Keratinocyte (primary cell): ENCODE measurements around the gene DMP1. TPM values are rescaled to one million over a fixed set of nuclear protein-coding genes. Genes with fewer than 3 reads are reported as not detected.

Experiments used
- DNase-seq: peaks from one replicate; pipeline ENCODE4 v3.0.0-alpha.2; 2011; ENCODE audit warnings: low read depth, missing footprints, low spot score
- FAIRE-seq: peaks from 2 replicates; lab custom pipeline; 2011; peaks lifted over from hg19 to GRCh38; lab: Jason Lieb, UNC
- H2AFZ ChIP-seq: 2 replicates; pipeline ENCODE4 v1.6.0; 2012; ENCODE audit warnings: low read length, control low read depth, inconsistent platforms; ENCODE audit not compliant: control insufficient read depth
- H3K27ac ChIP-seq: 2 replicates; pipeline ENCODE4 v1.5.1; 2011; ENCODE audit warnings: low read length; ENCODE audit not compliant: control insufficient read depth, insufficient read depth
- H3K27me3 ChIP-seq: 3 replicates; pipeline ENCODE4 v1.6.0; 2011; ENCODE audit warnings: low read length; ENCODE audit not compliant: control insufficient read depth, insufficient read depth; ENCODE audit errors: extremely low read depth
- H3K36me3 ChIP-seq, 2 experiments: 2 replicates in 1 of 2; 3 replicates in 1 of 2; pipeline ENCODE4 v1.5.1; 2011; ENCODE audit warnings: low read length in 2 of 2, mild to moderate bottlenecking in 1 of 2; ENCODE audit not compliant: control insufficient read depth in 2 of 2, insufficient read depth in 2 of 2; ENCODE audit errors: extremely low read depth in 1 of 2
- H3K4me1 ChIP-seq: 3 replicates; pipeline ENCODE4 v1.5.1; 2011; ENCODE audit warnings: low read length; ENCODE audit not compliant: control insufficient read depth, insufficient read depth; ENCODE audit errors: extremely low read depth
- H3K4me2 ChIP-seq: 3 replicates; pipeline ENCODE4 v1.6.0; 2011; ENCODE audit warnings: low read depth, low read length; ENCODE audit not compliant: control insufficient read depth, insufficient read depth; ENCODE audit errors: extremely low read depth
- H3K4me3 ChIP-seq, 3 experiments: fragments of 200-600 bp in 1 of 3; sonication (generic) in 1 of 3; 2 replicates in 2 of 3; 3 replicates in 1 of 3; pipeline ENCODE4 v1.5.1; 2011 to 2016; ENCODE audit warnings: low read length in 3 of 3, mild to moderate bottlenecking in 3 of 3, control low read depth in 2 of 3, inconsistent platforms in 1 of 3, low read depth in 1 of 3, mixed read lengths in 1 of 3, mixed run types in 1 of 3, moderate library complexity in 1 of 3; ENCODE audit not compliant: control insufficient read depth in 2 of 3, insufficient read depth in 2 of 3; ENCODE audit errors: extremely low read depth in 1 of 3
- H3K79me2 ChIP-seq: 2 replicates; pipeline ENCODE4 v1.6.0; 2012; ENCODE audit warnings: low read length; ENCODE audit not compliant: control insufficient read depth, insufficient read depth
- H3K9ac ChIP-seq: 3 replicates; pipeline ENCODE4 v1.6.0; 2011; ENCODE audit warnings: low read length; ENCODE audit not compliant: control insufficient read depth, insufficient read depth; ENCODE audit errors: extremely low read depth
- H3K9me1 ChIP-seq: 3 replicates; pipeline ENCODE4 v1.6.0; 2011; ENCODE audit warnings: low read length; ENCODE audit not compliant: control insufficient read depth, insufficient read depth; ENCODE audit errors: extremely low read depth
- H3K9me3 ChIP-seq: 2 replicates; pipeline ENCODE4 v1.5.1; 2012; ENCODE audit warnings: low read depth, low read length; ENCODE audit not compliant: control insufficient read depth
- H4K20me1 ChIP-seq: 3 replicates; pipeline ENCODE4 v1.6.0; 2011; ENCODE audit warnings: low read length; ENCODE audit not compliant: control insufficient read depth, insufficient read depth; ENCODE audit errors: extremely low read depth
- CTCF ChIP-seq, 3 experiments: IDR thresholded peaks in 1 of 3; conservative IDR thresholded peaks in 1 of 3; optimal IDR thresholded peaks in 1 of 3; 2 replicates in 2 of 3; 3 replicates in 1 of 3; pipeline versions ENCODE3 to v1.5.1; 2011; ENCODE audit warnings: low read length in 3 of 3, mild to moderate bottlenecking in 3 of 3, moderate library complexity in 2 of 3, control low read depth in 1 of 3, inconsistent platforms in 1 of 3; ENCODE audit not compliant: insufficient read depth in 2 of 3; ENCODE audit errors: extremely low read depth in 1 of 3
- EZH2 ChIP-seq: IDR thresholded peaks from one replicate; pipeline ENCODE4 v1.6.1; 2012; ENCODE audit warnings: inconsistent platforms, mild to moderate bottlenecking, low read length, moderate library complexity
- dilution Hi-C: fragments of 300-500 bp; cut with MboI; formaldehyde crosslinking; loops from one replicate; pipeline ENCODE4 v1.7.0; 2020; ENCODE audit warnings: low sequenced_read_pairs; ENCODE audit not compliant: extremely low pct_ligation_motif_present
- polyA plus RNA-seq, 5 experiments: library from polyadenylated mRNA; depleted of rRNA in 3 of 5; stranded (reverse) in 3 of 5; stranded (forward) in 1 of 5; unstranded in 1 of 5; fragments of >200 nt; gene quantifications; 1 replicate in 1 of 5; 2 replicates in 3 of 5; 3 replicates in 1 of 5; pipeline versions ENCODE4 v1.2.1 to v1.2.3, GENCODE V29; 2011 to 2012; ENCODE audit warnings: missing spikeins in 2 of 5, low read depth in 1 of 5, low replicate concordance in 1 of 5

DMP1 gene
- polyA plus RNA-seq, 1 donor (not counting 4 experiments of a cell fraction or from before 2014, with no cell fraction given), result not detected

- TF ChIP-seq CTCF (optimal IDR thresholded peaks at IDR 0.05 in 1 of 3, IDR thresholded peaks at IDR 0.05 in 1 of 3, conservative IDR thresholded peaks at IDR 0.05 in 1 of 3; ENCODE audit: extremely low read depth in 1 of 3, insufficient read depth in 2 of 3, low read length in 3 of 3) (no peak), EZH2 (no peak)
- H3K9ac ChIP-seq, result no peak overlapping the region
- DNase-seq, result no peak
- H4K20me1 ChIP-seq, result no peaks in the 10 kb centered on the region
- H3K79me2 ChIP-seq, result no peaks in the 10 kb centered on the region
- H3K9me1 ChIP-seq, result no peaks in the 10 kb centered on the region
- H3K4me1 ChIP-seq, result no peaks in the 10 kb centered on the region
- no peak for FAIRE-seq
- no peak overlapping the region for H3K4me3 ChIP-seq
- dilution Hi-C loops, result no loop called here
- no peak overlapping the region for H2AFZ ChIP-seq
- no peak overlapping the region for H3K4me2 ChIP-seq
- H3K9me3 ChIP-seq, result no peaks in the 10 kb centered on the region
- peaks cover 6% of the 10 kb centered on the region for H3K27me3 ChIP-seq
- H3K27ac ChIP-seq, result no peak overlapping the region
- no peaks in the 10 kb centered on the region for H3K36me3 ChIP-seq
These were observed 29.6 kb upstream of the DMP1 start for GRCh38 chr4:87620491-87620890.

GRCh38 chr4:87622303-87622702, 27.8 kb upstream of the DMP1 start:
- Histone ChIP-seq H3K36me3 (no peaks in the 10 kb centered on the region), H3K4me2 (no peak overlapping the region), H3K4me1 (no peaks in the 10 kb centered on the region), H3K79me2 (no peaks in the 10 kb centered on the region), H3K27ac (no peak overlapping the region), H4K20me1 (no peaks in the 10 kb centered on the region), H3K9me3 (no peaks in the 10 kb centered on the region), H3K9me1 (no peaks in the 10 kb centered on the region), H3K27me3 (peaks cover 6% of the 10 kb centered on the region), H3K9ac (no peak overlapping the region), H3K4me3 (no peak overlapping the region), H2AFZ (no peak overlapping the region)
- FAIRE-seq, result no peak
- dilution Hi-C loops, result no loop called here
- TF ChIP-seq EZH2, result no peak
- no peak for TF ChIP-seq CTCF (optimal IDR thresholded peaks at IDR 0.05 in 1 of 3, IDR thresholded peaks at IDR 0.05 in 1 of 3, conservative IDR thresholded peaks at IDR 0.05 in 1 of 3; ENCODE audit: extremely low read depth in 1 of 3, insufficient read depth in 2 of 3, low read length in 3 of 3)
- no peak for DNase-seq
